AG10803 (cell line): ENCODE data around the gene LIPA.
A peak's percentile ranks its signal among the peaks of the same experiment; 100 is the strongest.
"Not testable (repeated sequence)": the region's sequence is repeated elsewhere in the genome, so short reads cannot be mapped to it uniquely, and the experiment has no call there.

Experiments used
- DNase-seq: peaks from one replicate; pipeline ENCODE4 v3.0.0; 2010; ENCODE audit warnings: low read depth
- H3K4me3 ChIP-seq: 2 replicates; pipeline ENCODE4 v1.5.1; 2011; ENCODE audit warnings: mild to moderate bottlenecking, low read length, control low read depth
- CTCF ChIP-seq: conservative IDR thresholded peaks from 2 replicates; pipeline ENCODE4 v1.5.1; 2011; ENCODE audit warnings: mild to moderate bottlenecking, low read length, control low read depth, inconsistent platforms

LIPA gene

GRCh38 chr10:89258881-89259280 lies 7.3 kb upstream of the LIPA start:
- no peak overlapping the region for H3K4me3 ChIP-seq
- no peak for TF ChIP-seq CTCF
- no peak for DNase-seq

- no peak for TF ChIP-seq CTCF
- no peak overlapping the region for H3K4me3 ChIP-seq
- DNase-seq, result no peak
These were observed 6.0 kb upstream of the LIPA start for GRCh38 chr10:89257581-89257980.

GRCh38 chr10:89256962-89257361 lies 5.4 kb upstream of the LIPA start:
- no peak for DNase-seq
- no peak for TF ChIP-seq CTCF
- H3K4me3 ChIP-seq, result no peak overlapping the region

GRCh38 chr10:89256340-89256739 lies 4.8 kb upstream of the LIPA start:
- no peak for TF ChIP-seq CTCF
- no peak for DNase-seq
- no peak overlapping the region for H3K4me3 ChIP-seq

- no peak for DNase-seq
- no peak overlapping the region for H3K4me3 ChIP-seq
- TF ChIP-seq CTCF, result no peak
These were observed 4.2 kb upstream of the LIPA start for GRCh38 chr10:89255793-89256192.

- not testable (repeated sequence) for H3K4me3 ChIP-seq, DNase-seq
These were observed 3.6 kb upstream of the LIPA start for GRCh38 chr10:89255091-89255579.

- no peak for DNase-seq
- TF ChIP-seq CTCF, result no peak
- H3K4me3 ChIP-seq, result no peak overlapping the region
These were observed 630 bp upstream of the LIPA start for GRCh38 chr10:89252225-89252585.

- no peak for TF ChIP-seq CTCF
- H3K4me3 ChIP-seq, result peak overlapping the region; percentile 87
- no peak for DNase-seq
These were observed 638 bp downstream of the LIPA start for GRCh38 chr10:89250865-89251408.
